ENCODE results near the gene LCP1.

- TF ChIP-seq REST (IDR thresholded peaks at IDR 0.05; ENCODE audit: insufficient replicate concordance, low read depth) (no peak), CTCF (IDR thresholded peaks at IDR 0.05; ENCODE audit: insufficient read depth, low read length) (no peak), POLR2AphosphoS5 (IDR thresholded peaks at IDR 0.05; ENCODE audit: low read depth) (no peak)
These were observed 27.7 kb downstream of the LCP1 start for GRCh38 chr13:46154136-46154801.

Measured in HL-60 (cell line).